Measurements from ENCODE around the gene DLGAP4. TPM values are rescaled to one million over a fixed set of nuclear protein-coding genes. Genes with fewer than 3 reads are reported as not detected.
A peak's percentile ranks its signal among the peaks of the same experiment; 100 is the strongest.

The DLGAP4 gene
- total and polyA plus RNA-seq, 9 donors, result 13.0 to 63.9 (median 52.2) TPM

- Histone ChIP-seq H3K27ac (ENCODE audit: low read length) (no peak overlapping the region), H3K36me3 (ENCODE audit: control insufficient read depth, insufficient read depth, low read length) (no peaks in the 10 kb centered on the region), H3K9me3 (replicated peaks; ENCODE audit: control insufficient read depth, low read depth, low read length) (no peaks in the 10 kb centered on the region), H3K4me1 (ENCODE audit: control insufficient read depth, insufficient read depth, low read length) (no peaks in the 10 kb centered on the region), H3K27me3 (ENCODE audit: control insufficient read depth, insufficient read depth, low read length) (no peaks in the 10 kb centered on the region), H3K4me3 (ENCODE audit: low read length) (no peak overlapping the region)
- no peak for DNase-seq
- WGBS (ENCODE audit: insufficient coverage), result 63% methylated on average over 2 of the region's 3 CpGs
These were observed 101.1 kb downstream of the DLGAP4 start for GRCh38 chr20:36407199-36407733.

- Histone ChIP-seq H3K9me3 (replicated peaks; ENCODE audit: control insufficient read depth, low read depth, low read length) (no peaks in the 10 kb centered on the region), H3K4me1 (ENCODE audit: control insufficient read depth, insufficient read depth, low read length) (no peaks in the 10 kb centered on the region), H3K27me3 (ENCODE audit: control insufficient read depth, insufficient read depth, low read length) (no peaks in the 10 kb centered on the region), H3K27ac (ENCODE audit: low read length) (no peak overlapping the region), H3K36me3 (ENCODE audit: control insufficient read depth, insufficient read depth, low read length) (no peaks in the 10 kb centered on the region), H3K4me3 (ENCODE audit: low read length) (no peak overlapping the region)
- DNase-seq, result peak; percentile 13
- WGBS (ENCODE audit: insufficient coverage), result 41% methylated on average over 9 of the region's 10 CpGs
These were observed 102.1 kb downstream of the DLGAP4 start for GRCh38 chr20:36408219-36408618.

GRCh38 chr20:36411861-36412454, 105.8 kb downstream of the DLGAP4 start:
- Histone ChIP-seq H3K4me3 (ENCODE audit: low read length) (no peak overlapping the region), H3K27ac (ENCODE audit: low read length) (no peak overlapping the region), H3K4me1 (ENCODE audit: control insufficient read depth, insufficient read depth, low read length) (no peaks in the 10 kb centered on the region), H3K9me3 (replicated peaks; ENCODE audit: control insufficient read depth, low read depth, low read length) (no peaks in the 10 kb centered on the region), H3K36me3 (ENCODE audit: control insufficient read depth, insufficient read depth, low read length) (no peaks in the 10 kb centered on the region), H3K27me3 (ENCODE audit: control insufficient read depth, insufficient read depth, low read length) (no peaks in the 10 kb centered on the region)
- no peak for DNase-seq
- WGBS (ENCODE audit: insufficient coverage), result 55% methylated on average over 5 of the region's 7 CpGs

- no peaks in the 10 kb centered on the region for H3K36me3 ChIP-seq (ENCODE audit: control insufficient read depth, insufficient read depth, low read length)
- no peak for DNase-seq
- WGBS (ENCODE audit: insufficient coverage), result 83% methylated on average over 1 of the region's 3 CpGs
- H3K9me3 ChIP-seq (replicated peaks; ENCODE audit: control insufficient read depth, low read depth, low read length), result peaks cover 2% of the 10 kb centered on the region
- H3K4me1 ChIP-seq (ENCODE audit: control insufficient read depth, insufficient read depth, low read length), result no peaks in the 10 kb centered on the region
- no peak overlapping the region for H3K4me3 ChIP-seq (ENCODE audit: low read length)
- H3K27me3 ChIP-seq (ENCODE audit: control insufficient read depth, insufficient read depth, low read length), result no peaks in the 10 kb centered on the region
- H3K27ac ChIP-seq (ENCODE audit: low read length), result no peak overlapping the region
These were observed 109.4 kb downstream of the DLGAP4 start for GRCh38 chr20:36415475-36416002.

- H3K27me3 ChIP-seq (ENCODE audit: control insufficient read depth, insufficient read depth, low read length), result no peaks in the 10 kb centered on the region
- WGBS (ENCODE audit: insufficient coverage), result 83% methylated on average over 5 of the region's 7 CpGs
- DNase-seq, result no peak
- H3K27ac ChIP-seq (ENCODE audit: low read length), result no peak overlapping the region
- H3K36me3 ChIP-seq (ENCODE audit: control insufficient read depth, insufficient read depth, low read length), result no peaks in the 10 kb centered on the region
- no peak overlapping the region for H3K4me3 ChIP-seq (ENCODE audit: low read length)
- no peaks in the 10 kb centered on the region for H3K4me1 ChIP-seq (ENCODE audit: control insufficient read depth, insufficient read depth, low read length)
- H3K9me3 ChIP-seq (replicated peaks; ENCODE audit: control insufficient read depth, low read depth, low read length), result peaks cover 2% of the 10 kb centered on the region
These were observed 112.6 kb downstream of the DLGAP4 start for GRCh38 chr20:36418711-36419110.

GRCh38 chr20:36421641-36422040, 115.5 kb downstream of the DLGAP4 start:
- H3K27ac ChIP-seq (ENCODE audit: low read length), result no peak overlapping the region
- H3K4me3 ChIP-seq (ENCODE audit: low read length), result no peak overlapping the region
- H3K9me3 ChIP-seq (replicated peaks; ENCODE audit: control insufficient read depth, low read depth, low read length), result peaks cover 2% of the 10 kb centered on the region
- WGBS (ENCODE audit: insufficient coverage), result 65% methylated on average over 10 of the region's 13 CpGs
- H3K4me1 ChIP-seq (ENCODE audit: control insufficient read depth, insufficient read depth, low read length), result no peaks in the 10 kb centered on the region
- no peaks in the 10 kb centered on the region for H3K36me3 ChIP-seq (ENCODE audit: control insufficient read depth, insufficient read depth, low read length)
- H3K27me3 ChIP-seq (ENCODE audit: control insufficient read depth, insufficient read depth, low read length), result peaks cover 2% of the 10 kb centered on the region
- DNase-seq, result no peak

- H3K36me3 ChIP-seq (ENCODE audit: control insufficient read depth, insufficient read depth, low read length), result no peaks in the 10 kb centered on the region
- WGBS (ENCODE audit: insufficient coverage), result no CpG with 5 or more reads among the region's 3 CpGs
- H3K27ac ChIP-seq (ENCODE audit: low read length), result no peak overlapping the region
- DNase-seq, result no peak
- peaks cover 1% of the 10 kb centered on the region for H3K9me3 ChIP-seq (replicated peaks; ENCODE audit: control insufficient read depth, low read depth, low read length)
- H3K27me3 ChIP-seq (ENCODE audit: control insufficient read depth, insufficient read depth, low read length), result peaks cover 4% of the 10 kb centered on the region
- no peaks in the 10 kb centered on the region for H3K4me1 ChIP-seq (ENCODE audit: control insufficient read depth, insufficient read depth, low read length)
- no peak overlapping the region for H3K4me3 ChIP-seq (ENCODE audit: low read length)
These were observed 118.2 kb downstream of the DLGAP4 start for GRCh38 chr20:36424314-36424713.

- no peak overlapping the region for H3K27ac ChIP-seq (ENCODE audit: low read length)
- no peaks in the 10 kb centered on the region for H3K4me1 ChIP-seq (ENCODE audit: control insufficient read depth, insufficient read depth, low read length)
- 43% methylated on average over 2 of the region's 4 CpGs for WGBS (ENCODE audit: insufficient coverage)
- no peak for DNase-seq
- H3K27me3 ChIP-seq (ENCODE audit: control insufficient read depth, insufficient read depth, low read length), result peaks cover 4% of the 10 kb centered on the region
- no peaks in the 10 kb centered on the region for H3K36me3 ChIP-seq (ENCODE audit: control insufficient read depth, insufficient read depth, low read length)
- no peaks in the 10 kb centered on the region for H3K9me3 ChIP-seq (replicated peaks; ENCODE audit: control insufficient read depth, low read depth, low read length)
- no peak overlapping the region for H3K4me3 ChIP-seq (ENCODE audit: low read length)
These were observed 119.0 kb downstream of the DLGAP4 start for GRCh38 chr20:36425166-36425565.

- Histone ChIP-seq H3K4me3 (ENCODE audit: low read length) (no peak overlapping the region), H3K27me3 (ENCODE audit: control insufficient read depth, insufficient read depth, low read length) (peaks cover 16% of the 10 kb centered on the region), H3K4me1 (ENCODE audit: control insufficient read depth, insufficient read depth, low read length) (peaks cover 4% of the 10 kb centered on the region), H3K36me3 (ENCODE audit: control insufficient read depth, insufficient read depth, low read length) (no peaks in the 10 kb centered on the region), H3K9me3 (replicated peaks; ENCODE audit: control insufficient read depth, low read depth, low read length) (no peaks in the 10 kb centered on the region), H3K27ac (ENCODE audit: low read length) (no peak overlapping the region)
- DNase-seq, result no peak
- 83% methylated on average over 19 of the region's 24 CpGs for WGBS (ENCODE audit: insufficient coverage)
These were observed 125.5 kb downstream of the DLGAP4 start for GRCh38 chr20:36431604-36432003.

- no peak overlapping the region for H3K4me3 ChIP-seq (ENCODE audit: low read length)
- H3K4me1 ChIP-seq (ENCODE audit: control insufficient read depth, insufficient read depth, low read length), result peaks cover 4% of the 10 kb centered on the region
- no peaks in the 10 kb centered on the region for H3K36me3 ChIP-seq (ENCODE audit: control insufficient read depth, insufficient read depth, low read length)
- H3K27me3 ChIP-seq (ENCODE audit: control insufficient read depth, insufficient read depth, low read length), result peaks cover 20% of the 10 kb centered on the region
- H3K9me3 ChIP-seq (replicated peaks; ENCODE audit: control insufficient read depth, low read depth, low read length), result no peaks in the 10 kb centered on the region
- no peak for DNase-seq
- no peak overlapping the region for H3K27ac ChIP-seq (ENCODE audit: low read length)
- whole genome bisulfite sequencing (ENCODE audit: insufficient coverage), result 93% methylated on average over 21 of the region's 23 CpGs
These were observed 126.0 kb downstream of the DLGAP4 start for GRCh38 chr20:36432096-36432495.

Data from muscle of leg (tissue), 11 donors.